Adrenal gland (tissue), 19 donors: Measurements from ENCODE around the gene SLC5A5. TPM values are rescaled to one million over a fixed set of nuclear protein-coding genes. Genes with fewer than 3 reads are reported as not detected.

Experiments used
- DNase-seq, 7 donors: peaks; one replicate each; pipeline ENCODE4 v3.0.0-alpha.2; 2019 to 2020
- H3K27ac ChIP-seq, 5 donors: fragments of 200-600 bp; sonication (generic) in 4 of 5; 1 replicate in 3 of 5; 2 replicates in 2 of 5; pipeline versions ENCODE4 v1.5.1 to v1.8.0; 2016 to 2020; ENCODE audit warnings: mild to moderate bottlenecking in 1 of 5
- H3K27me3 ChIP-seq: fragments of 200-600 bp; 2 replicates; pipeline ENCODE4 v1.8.0; 2021
- H3K36me3 ChIP-seq, 2 donors: fragments of 200-600 bp; replicated peaks in 1 of 2; 1 replicate in 1 of 2; 2 replicates in 1 of 2; pipeline versions ENCODE4 v1.5.1 to v1.8.0; 2018 to 2022
- H3K4me1 ChIP-seq, 2 donors: fragments of 200-600 bp; replicated peaks in 1 of 2; 1 replicate in 1 of 2; 2 replicates in 1 of 2; pipeline versions ENCODE4 v1.5.1 to v1.8.0; 2018 to 2021
- H3K4me3 ChIP-seq, 4 donors: fragments of 200-600 bp; sonication (generic) in 3 of 4; one replicate each; pipeline ENCODE4 v1.5.1; 2016 to 2018
- H3K9me3 ChIP-seq, 3 donors: fragments of 200-600 bp; sonication (generic) in 1 of 3; replicated peaks in 1 of 3; 1 replicate in 2 of 3; 2 replicates in 1 of 3; pipeline versions ENCODE4 v1.5.1 to v1.8.0; 2016 to 2021
- CTCF ChIP-seq, 6 experiments: fragments of 450-650 bp in 4 of 6; fragments of 200-600 bp in 2 of 6; sonication (generic) in 1 of 6; IDR thresholded peaks; 1 replicate in 5 of 6; 2 replicates in 1 of 6; pipeline versions ENCODE4 v1.5.1 to v1.8.0; 2016 to 2021; ENCODE audit warnings: antibody characterized with exemption in 6 of 6, mild to moderate bottlenecking in 2 of 6, moderate library complexity in 1 of 6
- POLR2A ChIP-seq, 2 donors: fragments of 450-650 bp; IDR thresholded peaks; one replicate each; pipeline ENCODE4 v1.6.1; 2017; ENCODE audit warnings: antibody characterized with exemption in 2 of 2, mild to moderate bottlenecking in 2 of 2, moderate library complexity in 1 of 2
- WGBS, 4 donors: extraction: QIAGEN DNeasy Blood & Tissue Kit in 2 of 4; methylation state at CpG; one replicate each; pipeline versions ENCODE4 v1.1.5 to v1.1.7; 2013 to 2017; 5-methylcytosine and 5-hydroxymethylcytosine counted together
- intact Hi-C, 2 donors: fragments of 100-400 bp; cut with DNase I; formaldehyde crosslinking; loops; one replicate each; pipeline versions ENCODE4 v1.14.1 to v1.15.0; 2022 to 2023
- long read RNA-seq, 10 donors: library from polyadenylated mRNA in 3 of 10; unstranded in 2 of 10; stranded (forward) in 1 of 10; transcript quantifications; one replicate each; pipeline ENCODE4 v2.0.0 and lab custom pipeline, GENCODE V29; 2021 to 2026
- polyA plus RNA-seq, 3 donors: library from polyadenylated mRNA; stranded (reverse); fragments of 200-250 nt in 2 of 3; fragments of 350-450 nt in 1 of 3; fragmentation: Illumina TruSeq in 1 of 3; extraction: RNeasy Lipid Tissue Mini Kit (QIAGEN cat#74804) in 1 of 3; gene quantifications; one replicate each; pipeline ENCODE4 v1.2.3, GENCODE V29; 2013 to 2014
- total RNA-seq, 9 donors: library from RNA; depleted of rRNA in 4 of 9; stranded (reverse); fragments of >200 nt in 4 of 9; fragments of 120-200 nt in 1 of 9; fragmentation: NEBNext Ultra II Directional in 1 of 9; extraction: Animal tissue kit (Norgen Biotek cat#: 25700) in 1 of 9; gene quantifications; one replicate each; pipeline versions ENCODE4 v1.1.0 to v1.2.4, GENCODE V29; 2013 to 2023
- donor health status: healthy with polysubstance abuse.
- donor health status: Bipolar disorder and iron deficiency.
- donor health status: DM: yes; HTN: yes; CAD: no.
- donor health status: DM: no; HTN: no; CAD: no.
- donor health status: DM: no; HTN: no; CAD: no.
- donor health status: DM: yes; HTN: yes; CAD: no.

The SLC5A5 gene
- total RNA-seq (not detected), polyA plus RNA-seq (under 1 TPM in 1 of 3 donors, not detected in 2; 0.03 TPM)
- long read RNA-seq, donor 1 = 0 reads
- long read RNA-seq, donor 2 = 0 reads
- long read RNA-seq, donor 3 = 0 reads
- long read RNA-seq, donor 4 = 0 reads
- long read RNA-seq, donor 5 = 0 reads
- long read RNA-seq, donor 6 = 0 reads
- long read RNA-seq, donor 7 = 0 reads
- long read RNA-seq, donor 8 = 0 reads
- long read RNA-seq, donor 9 = 0 reads
- long read RNA-seq, donor 10 = 0 reads

GRCh38 chr19:17871878-17872250 is at the start of gene SLC5A5:
TSS of gene SLC5A5 (plus strand) at chr19:17871945. CDS start at chr19:17872320, 375 bp downstream.
- no peak for TF ChIP-seq POLR2A (IDR thresholded peaks at IDR 0.05)
- TF ChIP-seq CTCF (IDR thresholded peaks at IDR 0.05) = no peak
- no peak within 1 kb of the TSS for H3K27ac ChIP-seq
- intact Hi-C loops = loop anchor here in 1 of 2 donors (5.0 kb wide), 1 partner anchor 125 kb away; no protein-coding TSS in a partner anchor
- H3K9me3 ChIP-seq = no peaks in the 10 kb centered on the region
- no peak within 1 kb of the TSS for H3K4me3 ChIP-seq
- no peaks in the 10 kb centered on the region for H3K36me3 ChIP-seq
- peaks cover 48% of the 10 kb centered on the region for H3K27me3 ChIP-seq
- no peaks in the 10 kb centered on the region for H3K4me1 ChIP-seq
- DNase-seq = no peak
- WGBS, 4 donors = 0 to 5% (median 3%) methylated on average over 8 to 26 of the region's 26 CpGs

GRCh38 chr19:17824339-17824738 is 47.4 kb upstream of the SLC5A5 start:
- Histone ChIP-seq H3K4me1 (no peaks in the 10 kb centered on the region), H3K9me3 (no peaks in the 10 kb centered on the region), H3K4me3 (no peak overlapping the region), H3K27me3 (peaks cover 3% of the 10 kb centered on the region), H3K27ac (no peak overlapping the region), H3K36me3 (peaks cover 0 to 5% of the 10 kb centered on the region in 2 donors)
- intact Hi-C loops = no loop called here
- WGBS, 4 donors = 43 to 61% (median 52%) methylated on average over 2 to 8 of the region's 8 CpGs
- no peak for DNase-seq
- no peak for TF ChIP-seq CTCF (IDR thresholded peaks at IDR 0.05)
- TF ChIP-seq POLR2A (IDR thresholded peaks at IDR 0.05) = no peak

- no peak for DNase-seq
- Histone ChIP-seq H3K27me3 (peaks cover 3% of the 10 kb centered on the region), H3K27ac (no peak overlapping the region), H3K36me3 (peaks cover 0 to 5% of the 10 kb centered on the region in 2 donors), H3K9me3 (no peaks in the 10 kb centered on the region), H3K4me1 (no peaks in the 10 kb centered on the region), H3K4me3 (no peak overlapping the region)
- no peak for TF ChIP-seq CTCF (IDR thresholded peaks at IDR 0.05)
- no peak for TF ChIP-seq POLR2A (IDR thresholded peaks at IDR 0.05)
- WGBS, 4 donors = 83 to 90% (median 87%) methylated on average over 5 to 13 of the region's 13 CpGs
- intact Hi-C loops = no loop called here
Measured at GRCh38 chr19:17826508-17827056, 45.2 kb upstream of the SLC5A5 start.

GRCh38 chr19:17829855-17830566 is 41.7 kb upstream of the SLC5A5 start:
- 29 to 39% (median 31%) methylated on average over 12 to 29 of the region's 29 CpGs for WGBS, 4 donors
- intact Hi-C loops = no loop called here
- peaks cover 3% of the 10 kb centered on the region for H3K27me3 ChIP-seq

More at GRCh38 chr19:17829855-17830566, 41.7 kb upstream of the SLC5A5 start:
- no peak for TF ChIP-seq POLR2A (IDR thresholded peaks at IDR 0.05)
- TF ChIP-seq CTCF (IDR thresholded peaks at IDR 0.05) = no peak
- Histone ChIP-seq H3K4me1 (no peaks in the 10 kb centered on the region), H3K4me3 (no peak overlapping the region), H3K27ac (no peak overlapping the region), H3K36me3 (peaks cover 0 to 18% of the 10 kb centered on the region in 2 donors), H3K9me3 (no peaks in the 10 kb centered on the region)
- peak in 3 of 7 donors; percentile 23 to 49 (median 36) for DNase-seq
